Measurements from ENCODE around the gene AOPEP.
A peak's percentile ranks its signal among the peaks of the same experiment; 100 is the strongest.

AOPEP gene

GRCh38 chr9:94761481-94761880, 35.0 kb downstream of the AOPEP start:
- no peak for DNase-seq (ENCODE audit: low read depth)

GRCh38 chr9:94767331-94768072, 41.0 kb downstream of the AOPEP start:
- DNase-seq (ENCODE audit: low read depth): no peak

GRCh38 chr9:94768766-94769165, 42.3 kb downstream of the AOPEP start:
- no peak for DNase-seq (ENCODE audit: low read depth)

- no peak for DNase-seq (ENCODE audit: low read depth)
Measured at GRCh38 chr9:94770334-94770733, 43.8 kb downstream of the AOPEP start.

GRCh38 chr9:94771096-94771495, 44.6 kb downstream of the AOPEP start:
- no peak for DNase-seq (ENCODE audit: low read depth)

GRCh38 chr9:94772144-94772543, 45.6 kb downstream of the AOPEP start:
- DNase-seq (ENCODE audit: low read depth): no peak

GRCh38 chr9:94772639-94773303, 46.3 kb downstream of the AOPEP start:
- peak; percentile 32 for DNase-seq (ENCODE audit: low read depth)

- DNase-seq (ENCODE audit: low read depth): no peak
Measured at GRCh38 chr9:94773655-94774054, 47.2 kb downstream of the AOPEP start.

GRCh38 chr9:94778013-94778412, 51.5 kb downstream of the AOPEP start:
- DNase-seq (ENCODE audit: low read depth): no peak

- DNase-seq (ENCODE audit: low read depth): no peak
Measured at GRCh38 chr9:94779031-94779430, 52.5 kb downstream of the AOPEP start.

- DNase-seq (ENCODE audit: low read depth): no peak
Measured at GRCh38 chr9:94779693-94780290, 53.3 kb downstream of the AOPEP start.

- no peak for DNase-seq (ENCODE audit: low read depth)
Measured at GRCh38 chr9:94780516-94780950, 54.0 kb downstream of the AOPEP start.

- no peak for DNase-seq (ENCODE audit: low read depth)
Measured at GRCh38 chr9:94782355-94783101, 56.0 kb downstream of the AOPEP start.

- DNase-seq (ENCODE audit: low read depth): peak; percentile 92
Measured at GRCh38 chr9:94783102-94783682, 56.7 kb downstream of the AOPEP start.

- DNase-seq (ENCODE audit: low read depth): no peak
Measured at GRCh38 chr9:94783928-94784327, 57.4 kb downstream of the AOPEP start.

GRCh38 chr9:94785215-94786169, 59.0 kb downstream of the AOPEP start:
- no peak for DNase-seq (ENCODE audit: low read depth)

- no peak for DNase-seq (ENCODE audit: low read depth)
Measured at GRCh38 chr9:94786586-94786985, 60.1 kb downstream of the AOPEP start.

- no peak for DNase-seq (ENCODE audit: low read depth)
Measured at GRCh38 chr9:94787266-94787665, 60.8 kb downstream of the AOPEP start.

GRCh38 chr9:94788570-94789105, 62.1 kb downstream of the AOPEP start:
- no peak for DNase-seq (ENCODE audit: low read depth)

GRCh38 chr9:94791435-94791834, 64.9 kb downstream of the AOPEP start:
- no peak for DNase-seq (ENCODE audit: low read depth)

GRCh38 chr9:94792511-94792910, 66.0 kb downstream of the AOPEP start:
- no peak for DNase-seq (ENCODE audit: low read depth)

All from fibroblast of the conjunctiva (primary cell).